ENCODE measurements around the gene PIH1D2. TPM values are rescaled to one million over a fixed set of nuclear protein-coding genes. Genes with fewer than 3 reads are reported as not detected.

Gene PIH1D2
- total and polyA plus RNA-seq, 2 donors (not counting 1 experiment from before 2014, with no cell fraction given), result 0.06 to 0.67 TPM

GRCh38 chr11:112118176-112118575 lies 44.4 kb upstream of the PIH1D2 start:
- ATAC-seq (ENCODE audit: low read depth), result no peak
- no peak overlapping the region for H3K4me3 Mint-ChIP-seq
- no peak overlapping the region for H2AFZ ChIP-seq (ENCODE audit: insufficient read depth, low read depth, low read length, poor library complexity, severe bottlenecking)
- ChIA-PET POLR2A (no interaction called here), CTCF (interaction anchor here (0.8 kb wide), 1 partner anchor 166 kb away, joined by 3 read pairs; no protein-coding TSS in a partner anchor)
- H3K4me1 Mint-ChIP-seq, result peaks cover 6% of the 10 kb centered on the region
- no peaks in the 10 kb centered on the region for H3K36me3 ChIP-seq (replicated peaks in 1 of 2; ENCODE audit: control extremely low read depth in 1 of 2, control insufficient read depth in 1 of 2, extremely low read depth in 1 of 2, insufficient read depth in 2 of 2, low read length in 1 of 2)
- no peak overlapping the region for H3K27ac ChIP-seq (ENCODE audit: low read length in 2 of 2)
- TF ChIP-seq EZH2 (IDR thresholded peaks at IDR 0.05; ENCODE audit: borderline replicate concordance, insufficient read depth, low read depth, low read length, poor library complexity, severe bottlenecking) (no peak), CTCF (IDR thresholded peaks at IDR 0.05) (no peak)
- H3K9me3 ChIP-seq (ENCODE audit: control extremely low read depth in 1 of 3, control insufficient read depth in 2 of 3, insufficient read depth in 1 of 3, low read length in 2 of 3), result no peaks in the 10 kb centered on the region
- no CpG with 5 or more reads among the region's 2 CpGs for WGBS (ENCODE audit: insufficient coverage)
- no peaks in the 10 kb centered on the region for H3K79me2 ChIP-seq (ENCODE audit: control insufficient read depth, insufficient read depth, low read length)
- no peaks in the 10 kb centered on the region for H3K27me3 ChIP-seq (replicated peaks in 1 of 4; ENCODE audit: control extremely low read depth in 1 of 4, control insufficient read depth in 3 of 4, insufficient read depth in 4 of 4, low read length in 3 of 4)
- no peak overlapping the region for H3K27ac Mint-ChIP-seq
- H4K20me1 ChIP-seq (ENCODE audit: control insufficient read depth, insufficient read depth, low read length, poor library complexity, severe bottlenecking), result no peaks in the 10 kb centered on the region
- peaks cover 0 to 5% of the 10 kb centered on the region in 2 donors for H3K4me1 ChIP-seq (ENCODE audit: control insufficient read depth in 2 of 2, insufficient read depth in 2 of 2, low read length in 2 of 2)
- no peak overlapping the region for H3K9ac ChIP-seq (ENCODE audit: low read length)
- no peaks in the 10 kb centered on the region for H3K27me3 Mint-ChIP-seq
- no peak overlapping the region for H3K4me2 ChIP-seq (replicated peaks; ENCODE audit: low read depth, low read length, poor library complexity, severe bottlenecking)
- DNase-seq, result no peak
- no peaks in the 10 kb centered on the region for H3K9me3 Mint-ChIP-seq (ENCODE audit: insufficient read depth)
- intact Hi-C loops (cut with micrococcal nuclease), result no loop called here
- no peak overlapping the region for H3K4me3 ChIP-seq (ENCODE audit: control extremely low read depth in 1 of 5, extremely low read depth in 1 of 5, insufficient read depth in 1 of 5, low read depth in 2 of 5, low read length in 4 of 5)

GRCh38 chr11:112115386-112115785 lies 41.6 kb upstream of the PIH1D2 start:
- intact Hi-C loops (cut with micrococcal nuclease), result no loop called here
- no peaks in the 10 kb centered on the region for H3K79me2 ChIP-seq (ENCODE audit: control insufficient read depth, insufficient read depth, low read length)
- no peak overlapping the region for H3K9ac ChIP-seq (ENCODE audit: low read length)
- TF ChIP-seq EZH2 (IDR thresholded peaks at IDR 0.05; ENCODE audit: borderline replicate concordance, insufficient read depth, low read depth, low read length, poor library complexity, severe bottlenecking), result no peak
- no peak for TF ChIP-seq CTCF (IDR thresholded peaks at IDR 0.05)
- no peaks in the 10 kb centered on the region for H3K27me3 Mint-ChIP-seq
- WGBS (ENCODE audit: insufficient coverage), result 63% methylated on average over 3 of the region's 5 CpGs
- ChIA-PET CTCF (interaction anchor here (1.6 to 4.6 kb wide), 2 partner anchors 12 to 166 kb away, joined by 4 to 55 read pairs; no protein-coding TSS in a partner anchor), POLR2A (no interaction called here)
- H3K27ac Mint-ChIP-seq, result no peak overlapping the region
- no peak overlapping the region for H3K4me3 ChIP-seq (ENCODE audit: control extremely low read depth in 1 of 5, extremely low read depth in 1 of 5, insufficient read depth in 1 of 5, low read depth in 2 of 5, low read length in 4 of 5)
- no peak overlapping the region for H3K4me3 Mint-ChIP-seq
- H3K27ac ChIP-seq (ENCODE audit: low read length in 2 of 2), result no peak overlapping the region
- peaks cover 4% of the 10 kb centered on the region for H3K4me1 Mint-ChIP-seq
- H2AFZ ChIP-seq (ENCODE audit: insufficient read depth, low read depth, low read length, poor library complexity, severe bottlenecking), result no peak overlapping the region
- DNase-seq, result no peak
- no peaks in the 10 kb centered on the region for H4K20me1 ChIP-seq (ENCODE audit: control insufficient read depth, insufficient read depth, low read length, poor library complexity, severe bottlenecking)
- no peak for ATAC-seq (ENCODE audit: low read depth)
- H3K9me3 Mint-ChIP-seq (ENCODE audit: insufficient read depth), result no peaks in the 10 kb centered on the region
- H3K27me3 ChIP-seq (replicated peaks in 1 of 4; ENCODE audit: control extremely low read depth in 1 of 4, control insufficient read depth in 3 of 4, insufficient read depth in 4 of 4, low read length in 3 of 4), result no peaks in the 10 kb centered on the region
- no peaks in the 10 kb centered on the region for H3K9me3 ChIP-seq (ENCODE audit: control extremely low read depth in 1 of 3, control insufficient read depth in 2 of 3, insufficient read depth in 1 of 3, low read length in 2 of 3)
- H3K36me3 ChIP-seq (replicated peaks in 1 of 2; ENCODE audit: control extremely low read depth in 1 of 2, control insufficient read depth in 1 of 2, extremely low read depth in 1 of 2, insufficient read depth in 2 of 2, low read length in 1 of 2), result no peaks in the 10 kb centered on the region
- peaks cover 0 to 3% of the 10 kb centered on the region in 2 donors for H3K4me1 ChIP-seq (ENCODE audit: control insufficient read depth in 2 of 2, insufficient read depth in 2 of 2, low read length in 2 of 2)
- H3K4me2 ChIP-seq (replicated peaks; ENCODE audit: low read depth, low read length, poor library complexity, severe bottlenecking), result no peak overlapping the region
